IMR-90 (cell line): ENCODE data around the gene AP3D1. TPM values are rescaled to one million over a fixed set of nuclear protein-coding genes. Genes with fewer than 3 reads are reported as not detected.

Experiments
- ATAC-seq: fragments of 200-7000 bp; cut with Tn5 transposase; 2 replicates; pipeline ENCODE4 v1.9.1; 2020; ENCODE audit warnings: low read depth, mild to moderate bottlenecking, moderate library complexity
- BruUV-seq: library from RNA; stranded (reverse); fragments of 400-500 nt; replicated peaks from 2 replicates; lab custom pipeline; 2021; lab: Mats Ljungman, UMichigan
- CTCF ChIA-PET: fragments of 300-600 bp; formaldehyde crosslinking; extraction: SDS; loops from one replicate; lab custom pipeline; 2021; ENCODE audit warnings: antibody characterized with exemption; lab: Yijun Ruan, JAX
- POLR2A ChIA-PET: fragments of 300-600 bp; sonication (Branson Sonifier 250); formaldehyde crosslinking; loops from one replicate; lab custom pipeline; 2022; ENCODE audit warnings: antibody characterized with exemption; ENCODE audit not compliant: unreplicated experiment; lab: Charles Lee
- DNase-seq: peaks from one replicate; pipeline ENCODE4 v3.0.0; 2013
- H2AFZ ChIP-seq: replicated peaks from 2 replicates; pipeline ENCODE3; 2013; ENCODE audit warnings: low read length, mild to moderate bottlenecking; ENCODE audit not compliant: poor library complexity
- H2AK5ac ChIP-seq: 2 replicates; pipeline ENCODE4 v1.6.1; 2013; ENCODE audit warnings: low read depth, low read length, inconsistent platforms
- H2AK9ac ChIP-seq: replicated peaks from 2 replicates; pipeline ENCODE3; 2013; ENCODE audit warnings: mild to moderate bottlenecking, low read depth, low read length, moderate library complexity; ENCODE audit not compliant: poor library complexity
- H2BK120ac ChIP-seq: 2 replicates; pipeline ENCODE4 v1.6.1; 2013; ENCODE audit warnings: low read depth, low read length, inconsistent platforms
- H2BK15ac ChIP-seq: 3 replicates; pipeline ENCODE4 v1.6.1; 2013; ENCODE audit warnings: low read depth, low read length, inconsistent platforms
- H2BK20ac ChIP-seq: 2 replicates; pipeline ENCODE4 v1.6.1; 2013; ENCODE audit warnings: low read depth, mild to moderate bottlenecking, inconsistent platforms, low read length, moderate library complexity
- H2BK5ac ChIP-seq: 2 replicates; pipeline ENCODE4 v1.6.1; 2013; ENCODE audit warnings: mild to moderate bottlenecking, low read depth, low read length, inconsistent platforms; ENCODE audit not compliant: poor library complexity, severe bottlenecking
- H3K14ac ChIP-seq: replicated peaks from 2 replicates; pipeline ENCODE4 v1.6.1; 2013; ENCODE audit warnings: low read depth, low read length, inconsistent platforms
- H3K18ac ChIP-seq: 2 replicates; pipeline ENCODE4 v1.6.1; 2013; ENCODE audit warnings: low read depth, low read length, control low read depth
- H3K23ac ChIP-seq: 2 replicates; pipeline ENCODE4 v1.6.1; 2013; ENCODE audit warnings: low read depth, low read length, inconsistent platforms
- H3K27ac ChIP-seq: 2 replicates; pipeline ENCODE4 v1.5.1; 2013; ENCODE audit warnings: mild to moderate bottlenecking, control low read depth, low read length; ENCODE audit not compliant: insufficient read depth
- H3K27me3 ChIP-seq: 2 replicates; pipeline ENCODE4 v1.6.1; 2013; ENCODE audit warnings: low read length; ENCODE audit not compliant: control insufficient read depth, insufficient read depth
- H3K36me3 ChIP-seq: 2 replicates; pipeline ENCODE4 v1.6.1; 2013; ENCODE audit warnings: low read length, mixed read lengths; ENCODE audit not compliant: control insufficient read depth, insufficient read depth
- H3K4ac ChIP-seq: 2 replicates; pipeline ENCODE4 v1.6.1; 2013; ENCODE audit warnings: low read depth, low read length, inconsistent platforms
- H3K4me1 ChIP-seq: 2 replicates; pipeline ENCODE4 v1.6.1; 2013; ENCODE audit warnings: low read length, mixed read lengths; ENCODE audit not compliant: control insufficient read depth, insufficient read depth
- H3K4me2 ChIP-seq: 2 replicates; pipeline ENCODE4 v1.6.1; 2013; ENCODE audit warnings: low read depth, mild to moderate bottlenecking, control low read depth, low read length, moderate library complexity
- H3K4me3 ChIP-seq: 2 replicates; pipeline ENCODE4 v1.5.1; 2013; ENCODE audit warnings: low read depth, mild to moderate bottlenecking, control low read depth, low read length, moderate library complexity; ENCODE audit not compliant: insufficient read depth
- H3K56ac ChIP-seq: 2 replicates; pipeline ENCODE4 v1.6.1; 2013; ENCODE audit warnings: low read length, inconsistent platforms; ENCODE audit not compliant: insufficient read depth; ENCODE audit errors: extremely low read depth
- H3K79me1 ChIP-seq, 2 experiments: 2 replicates each; pipeline ENCODE4 v1.6.1; 2013; ENCODE audit warnings: low read length in 2 of 2, inconsistent platforms in 1 of 2, low read depth in 1 of 2
- H3K9ac ChIP-seq: 2 replicates; pipeline ENCODE4 v1.6.1; 2013; ENCODE audit warnings: low read depth, low read length, control low read depth
- H3K9me1 ChIP-seq: 2 replicates; pipeline ENCODE4 v1.6.1; 2013; ENCODE audit warnings: low read length, inconsistent platforms; ENCODE audit not compliant: insufficient read depth
- H3K9me3 ChIP-seq: 2 replicates; pipeline ENCODE4 v1.6.1; 2013; ENCODE audit warnings: low read length; ENCODE audit not compliant: control insufficient read depth, insufficient read depth
- H4K20me1 ChIP-seq: 2 replicates; pipeline ENCODE4 v1.6.1; 2013; ENCODE audit warnings: low read length, inconsistent platforms; ENCODE audit not compliant: insufficient read depth
- H4K5ac ChIP-seq: 2 replicates; pipeline ENCODE4 v1.6.1; 2013; ENCODE audit warnings: mild to moderate bottlenecking, low read depth, low read length, control low read depth
- H4K8ac ChIP-seq, 2 experiments: 2 replicates each; pipeline ENCODE4 v1.6.1; 2013; ENCODE audit warnings: low read depth in 2 of 2, low read length in 2 of 2, control low read depth in 1 of 2, inconsistent platforms in 1 of 2
- H4K91ac ChIP-seq: 2 replicates; pipeline ENCODE4 v1.6.1; 2013; ENCODE audit warnings: low read depth, low read length, inconsistent platforms; ENCODE audit not compliant: insufficient read depth
- NFE2L2 ChIP-seq: fragments of 150-350 bp; IDR thresholded peaks from 2 replicates; pipeline ENCODE4 v1.6.1; 2016; ENCODE audit warnings: low read depth, mild to moderate bottlenecking, low read length
- WGBS, 2 experiments: methylation state at CpG; one replicate each; pipeline versions ENCODE4 v1.1.5 to v1.1.7; 2013; ENCODE audit warnings: missing lambda C conversion rate in 2 of 2; ENCODE audit not compliant: insufficient read length in 1 of 2; ENCODE audit errors: extremely low coverage in 2 of 2; 5-methylcytosine and 5-hydroxymethylcytosine counted together
- dilution Hi-C: fragments of 300-500 bp; cut with HindIII; formaldehyde crosslinking; loops from one replicate; pipeline ENCODE4 v1.14.3; 2018; ENCODE audit warnings: low sequenced_read_pairs; ENCODE audit not compliant: unreplicated experiment
- in situ Hi-C: fragments of 300-500 bp; cut with MboI; formaldehyde crosslinking; loops from 3 replicates; pipeline ENCODE4 v1.14.3; 2019; ENCODE audit warnings: low sequenced_read_pairs, inconsistent platforms, mixed read lengths
- intact Hi-C: fragments of 100-400 bp; cut with micrococcal nuclease; formaldehyde crosslinking; loops from 2 replicates; pipeline ENCODE4 v1.10.0; 2022
- polyA plus RNA-seq, 3 experiments: library from polyadenylated mRNA; depleted of rRNA; stranded (reverse); fragments of >200 nt; gene quantifications; 2 replicates each; pipeline ENCODE4 v1.2.3, GENCODE V29; 2012; ENCODE audit warnings: low replicate concordance in 1 of 3
- total RNA-seq: library from RNA; depleted of rRNA; stranded (reverse); fragments of >200 nt; gene quantifications from 2 replicates; pipeline ENCODE4 v1.2.3, GENCODE V29; 2012

The AP3D1 gene
- total and polyA plus RNA-seq, 2 of the 4 experiments (the other 2 are of a cell fraction) = 75.3 to 129 TPM

DNA sequence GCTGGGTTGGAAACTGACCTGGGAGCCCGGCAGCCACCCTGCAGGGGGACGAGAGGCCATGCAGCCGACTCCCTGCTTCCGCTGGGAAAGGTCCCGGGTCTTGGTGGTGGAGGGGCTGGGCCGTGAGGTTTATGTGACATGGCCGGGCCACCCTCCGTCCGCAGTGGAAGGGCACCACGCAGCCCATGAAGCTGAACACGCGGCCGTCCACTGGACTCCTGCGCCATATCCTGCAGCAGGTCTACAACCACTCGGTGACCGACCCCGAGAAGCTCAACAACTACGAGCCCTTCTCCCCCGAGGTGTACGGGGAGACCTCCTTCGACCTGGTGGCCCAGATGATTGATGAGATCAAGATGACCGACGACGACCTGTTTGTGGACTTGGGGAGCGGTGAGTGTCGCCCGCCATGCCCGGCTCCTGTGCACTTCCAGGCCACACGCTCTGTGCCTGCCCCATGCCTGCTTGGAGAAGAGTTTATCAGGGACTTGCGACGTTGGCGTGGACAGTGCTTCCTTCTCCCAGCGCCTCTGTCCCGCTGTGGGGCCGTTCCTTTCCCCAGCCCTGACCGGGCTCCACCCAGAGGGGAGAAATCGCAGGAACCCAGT lies 39.6 kb upstream of the AP3D1 start:
- dilution Hi-C loops (no loop called here), intact Hi-C loops (no loop called here), in situ Hi-C loops (no loop called here)
- Histone ChIP-seq H4K8ac (no peak overlapping the region), H3K36me3 (peaks cover 64% of the 10 kb centered on the region), H3K27me3 (no peaks in the 10 kb centered on the region), H3K4me2 (no peak overlapping the region), H2AFZ (no peak overlapping the region), H2BK120ac (no peak overlapping the region), H2BK15ac (no peak overlapping the region), H3K79me1 (peaks cover 9 to 86% of the 10 kb centered on the region in 2 experiments), H3K9me1 (peaks cover 9% of the 10 kb centered on the region), H3K4me1 (peaks cover 11% of the 10 kb centered on the region), H3K27ac (no peak overlapping the region), H4K20me1 (peaks cover 36% of the 10 kb centered on the region), H4K91ac (no peak overlapping the region), H3K56ac (no peak overlapping the region), H2BK5ac (no peak overlapping the region), H2BK20ac (no peak overlapping the region), H3K9me3 (no peaks in the 10 kb centered on the region), H3K14ac (no peak overlapping the region), H3K4ac (no peak overlapping the region), H3K4me3 (no peak overlapping the region), H2AK5ac (peak overlapping the region; percentile 7; the same call in 1 of the 2 replicates), H3K18ac (no peak overlapping the region), H3K23ac (no peak overlapping the region), H4K5ac (no peak overlapping the region), H2AK9ac (no peak overlapping the region), H3K9ac (no peak overlapping the region)
- no TSS peak for BruUV-seq
- no peak for DNase-seq
- 92% methylated on average over 29 of the region's 37 CpGs; no CpG with 5 or more reads in 1 of the 2 experiments for WGBS, 2 experiments
- TF ChIP-seq NFE2L2 = no peak
- CTCF ChIA-PET = no interaction called here
- POLR2A ChIA-PET = no interaction called here
- no peak for ATAC-seq
